Caco-2 (cell line): ENCODE results near the gene PROKR2. TPM values are rescaled to one million over a fixed set of nuclear protein-coding genes. Genes with fewer than 3 reads are reported as not detected.

Experiments
- BruUV-seq: library from RNA; stranded (reverse); fragments of 400-500 nt; replicated peaks from 2 replicates; lab custom pipeline; 2021; lab: Mats Ljungman, UMichigan
- CTCF ChIA-PET: fragments of 300-600 bp; sonication (Branson Sonifier 250); formaldehyde crosslinking; loops from one replicate; lab custom pipeline; 2022; ENCODE audit warnings: antibody characterized with exemption; lab: Charles Lee
- POLR2A ChIA-PET: fragments of 300-600 bp; sonication (Branson Sonifier 250); formaldehyde crosslinking; loops from one replicate; lab custom pipeline; 2022; ENCODE audit warnings: antibody characterized with exemption; lab: Charles Lee
- DNase-seq, 2 experiments: peaks; one replicate each; pipeline versions ENCODE4 v3.0.0 to v3.0.0-alpha.2; 2020 to 2022
- H3K27me3 ChIP-seq: replicated peaks from 2 replicates; pipeline ENCODE4 v1.6.0; 2011; ENCODE audit warnings: low read length; ENCODE audit not compliant: control insufficient read depth, insufficient read depth
- H3K36me3 ChIP-seq: 2 replicates; pipeline ENCODE4 v1.5.1; 2011; ENCODE audit warnings: low read length; ENCODE audit not compliant: control insufficient read depth, insufficient read depth
- H3K4me1 ChIP-seq: fragments of 250-450 bp; sonication (Bioruptor Pico); 2 replicates; pipeline ENCODE4 v1.5.1; 2020; ENCODE audit warnings: mild to moderate bottlenecking
- H3K4me3 ChIP-seq: 2 replicates; pipeline ENCODE4 v1.5.1; 2011; ENCODE audit warnings: low read depth, mild to moderate bottlenecking, control low read depth, low read length
- H3K9me3 ChIP-seq: fragments of 250-450 bp; sonication (Bioruptor Pico); 2 replicates; pipeline ENCODE4 v1.5.1; 2020; ENCODE audit warnings: mild to moderate bottlenecking, moderate library complexity
- H3K27ac Mint-ChIP-seq: one replicate; pipeline ENCODE4 v1.8.0; 2022; ENCODE audit warnings: mixed read lengths; ENCODE audit not compliant: unreplicated experiment
- H3K27me3 Mint-ChIP-seq: one replicate; pipeline ENCODE4 v1.8.0; 2022; ENCODE audit warnings: mixed read lengths; ENCODE audit not compliant: insufficient read depth, unreplicated experiment
- H3K36me3 Mint-ChIP-seq: one replicate; pipeline ENCODE4 v1.8.0; 2022; ENCODE audit warnings: mild to moderate bottlenecking, mixed read lengths; ENCODE audit not compliant: insufficient read depth, unreplicated experiment
- H3K4me1 Mint-ChIP-seq: one replicate; pipeline ENCODE4 v1.8.0; 2022; ENCODE audit warnings: low read depth, mixed read lengths; ENCODE audit not compliant: unreplicated experiment
- H3K4me3 Mint-ChIP-seq: one replicate; pipeline ENCODE4 v1.8.0; 2022; ENCODE audit warnings: mild to moderate bottlenecking, moderate library complexity, mixed read lengths; ENCODE audit not compliant: unreplicated experiment
- H3K9me3 Mint-ChIP-seq: one replicate; pipeline ENCODE4 v1.8.0; 2022; ENCODE audit warnings: mixed read lengths; ENCODE audit not compliant: unreplicated experiment
- CTCF ChIP-seq, 2 experiments: fragments of 200-600 bp in 1 of 2; IDR thresholded peaks; 1 replicate in 1 of 2; 2 replicates in 1 of 2; pipeline versions ENCODE4 v1.5.1 to v1.8.0; 2011 to 2022; ENCODE audit warnings: antibody characterized with exemption in 1 of 2, control low read depth in 1 of 2, inconsistent platforms in 1 of 2, low read depth in 1 of 2, low read length in 1 of 2, mild to moderate bottlenecking in 1 of 2, moderate library complexity in 1 of 2; ENCODE audit not compliant: insufficient read depth in 1 of 2, severe bottlenecking in 1 of 2, unreplicated experiment in 1 of 2
- intact Hi-C: fragments of 100-400 bp; cut with micrococcal nuclease; formaldehyde crosslinking; loops from one replicate; pipeline ENCODE4 v1.10.0; 2022; ENCODE audit not compliant: unreplicated experiment
- total RNA-seq: library from RNA; stranded (reverse); gene quantifications from 2 replicates; pipeline ENCODE4 v1.2.3, GENCODE V29; 2022

Gene PROKR2
- total RNA-seq, 1 experiment from 2014 or later = not detected

GRCh38 chr20:5331340-5331739 is 14.6 kb upstream of the PROKR2 start:
- no peaks in the 10 kb centered on the region; the same call in 1 of the 2 replicates for H3K27me3 ChIP-seq
- no peak overlapping the region for H3K4me3 ChIP-seq
- no TSS peak for BruUV-seq
- H3K36me3 Mint-ChIP-seq = no peaks in the 10 kb centered on the region
- DNase-seq = no peak
- H3K9me3 ChIP-seq = no peaks in the 10 kb centered on the region
- peaks cover 18% of the 10 kb centered on the region for H3K27me3 Mint-ChIP-seq
- intact Hi-C loops = no loop called here
- no peaks in the 10 kb centered on the region for H3K36me3 ChIP-seq
- TF ChIP-seq CTCF (IDR thresholded peaks at IDR 0.05; ENCODE audit: insufficient read depth in 1 of 2, low read depth in 1 of 2, low read length in 1 of 2, severe bottlenecking in 1 of 2, unreplicated experiment in 1 of 2) = no peak
- H3K4me1 Mint-ChIP-seq = no peaks in the 10 kb centered on the region
- ChIA-PET POLR2A (no interaction called here), CTCF (no interaction called here)
- no peaks in the 10 kb centered on the region for H3K4me1 ChIP-seq
- H3K4me3 Mint-ChIP-seq = no peak overlapping the region
- no peak overlapping the region for H3K27ac Mint-ChIP-seq
- H3K9me3 Mint-ChIP-seq = no peaks in the 10 kb centered on the region

DNA sequence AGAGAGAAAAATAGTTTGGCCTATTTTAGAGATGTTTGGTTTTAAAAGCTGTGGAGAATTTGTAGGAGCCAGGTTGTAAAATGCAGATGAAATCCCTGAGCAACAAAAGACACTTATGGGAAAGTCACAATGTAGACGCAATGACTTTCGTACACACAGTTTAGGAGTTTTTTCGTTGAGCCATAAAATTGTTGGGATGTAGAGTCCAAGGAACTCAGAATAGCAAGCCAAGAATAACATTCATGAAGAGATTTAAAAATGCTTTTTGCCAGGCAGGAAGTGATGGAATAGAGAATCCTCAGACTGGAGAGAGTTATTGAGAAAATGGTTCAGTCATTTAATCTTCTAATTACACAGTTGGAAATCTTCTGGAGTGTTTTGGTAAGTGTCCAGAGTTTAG is 11.5 kb upstream of the PROKR2 start:
- H3K27me3 ChIP-seq = no peaks in the 10 kb centered on the region; the same call in 1 of the 2 replicates
- intact Hi-C loops = no loop called here
- H3K4me3 ChIP-seq = no peak overlapping the region
- no peak for TF ChIP-seq CTCF (IDR thresholded peaks at IDR 0.05; ENCODE audit: insufficient read depth in 1 of 2, low read depth in 1 of 2, low read length in 1 of 2, severe bottlenecking in 1 of 2, unreplicated experiment in 1 of 2)
- no peak for DNase-seq
- Mint-ChIP-seq H3K4me1 (no peaks in the 10 kb centered on the region), H3K4me3 (no peak overlapping the region), H3K36me3 (no peaks in the 10 kb centered on the region), H3K27me3 (peaks cover 15% of the 10 kb centered on the region), H3K27ac (no peak overlapping the region), H3K9me3 (no peaks in the 10 kb centered on the region)
- H3K4me1 ChIP-seq = no peaks in the 10 kb centered on the region
- POLR2A ChIA-PET = no interaction called here
- BruUV-seq = no TSS peak
- no peaks in the 10 kb centered on the region for H3K9me3 ChIP-seq
- H3K36me3 ChIP-seq = no peaks in the 10 kb centered on the region
- CTCF ChIA-PET = no interaction called here

DNA sequence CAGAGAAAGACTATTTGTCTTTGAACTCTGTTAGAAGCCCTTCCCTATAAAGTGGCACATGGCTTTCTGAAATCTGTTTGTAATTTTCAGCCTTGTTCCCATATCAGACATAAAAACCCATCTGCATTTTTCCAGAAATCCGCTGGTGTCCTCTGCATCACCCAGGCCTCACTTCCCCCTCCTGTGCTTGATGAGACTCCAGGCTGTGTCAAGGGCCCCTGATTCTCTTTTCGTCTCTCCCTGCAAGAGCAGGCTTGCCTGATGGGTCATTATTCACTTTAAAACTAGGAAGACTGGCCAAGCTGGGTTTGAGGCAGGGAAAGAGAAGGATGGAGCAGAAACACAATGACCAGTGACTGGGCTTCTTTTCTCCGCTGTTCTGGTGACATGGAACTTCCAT is 10.6 kb upstream of the PROKR2 start:
- Histone ChIP-seq H3K9me3 (no peaks in the 10 kb centered on the region), H3K27me3 (no peaks in the 10 kb centered on the region; the same call in 1 of the 2 replicates), H3K4me3 (no peak overlapping the region), H3K4me1 (no peaks in the 10 kb centered on the region), H3K36me3 (no peaks in the 10 kb centered on the region)
- no peaks in the 10 kb centered on the region for H3K4me1 Mint-ChIP-seq
- DNase-seq = no peak
- H3K27me3 Mint-ChIP-seq = peaks cover 15% of the 10 kb centered on the region
- no peak for TF ChIP-seq CTCF (IDR thresholded peaks at IDR 0.05; ENCODE audit: insufficient read depth in 1 of 2, low read depth in 1 of 2, low read length in 1 of 2, severe bottlenecking in 1 of 2, unreplicated experiment in 1 of 2)
- H3K4me3 Mint-ChIP-seq = no peak overlapping the region
- ChIA-PET POLR2A (no interaction called here), CTCF (no interaction called here)
- H3K9me3 Mint-ChIP-seq = no peaks in the 10 kb centered on the region
- H3K27ac Mint-ChIP-seq = no peak overlapping the region
- intact Hi-C loops = no loop called here
- H3K36me3 Mint-ChIP-seq = no peaks in the 10 kb centered on the region
- BruUV-seq = no TSS peak
